Sigmoid colon (tissue), 7 donors: ENCODE measurements around the gene PPP4R3B. TPM values are rescaled to one million over a fixed set of nuclear protein-coding genes. Genes with fewer than 3 reads are reported as not detected.

Source experiments
- DNase-seq: peaks from one replicate; pipeline ENCODE4 v3.0.0-alpha.2; 2019
- H3K27ac ChIP-seq, 4 donors: fragments of 200-600 bp; sonication (generic); one replicate each; pipeline ENCODE4 v1.5.1; 2016 to 2019; ENCODE audit warnings: mild to moderate bottlenecking in 1 of 4
- H3K27me3 ChIP-seq, 3 donors: fragments of 200-600 bp; sonication (generic); one replicate each; pipeline ENCODE4 v1.5.1; 2019; ENCODE audit warnings: mild to moderate bottlenecking in 1 of 3
- H3K36me3 ChIP-seq, 4 donors: fragments of 200-600 bp; sonication (generic); one replicate each; pipeline ENCODE4 v1.5.1; 2016 to 2019
- H3K4me1 ChIP-seq, 4 donors: fragments of 200-600 bp; sonication (generic); one replicate each; pipeline ENCODE4 v1.5.1; 2017 to 2019
- H3K4me3 ChIP-seq, 4 donors: fragments of 200-600 bp; sonication (generic); one replicate each; pipeline ENCODE4 v1.5.1; 2017 to 2019; ENCODE audit warnings: mild to moderate bottlenecking in 2 of 4, moderate library complexity in 1 of 4
- H3K9me3 ChIP-seq, 4 donors: fragments of 200-600 bp in 3 of 4; sonication (generic) in 3 of 4; one replicate each; pipeline versions ENCODE4 v1.5.1 to v1.6.1; 2013 to 2019
- CTCF ChIP-seq, 4 experiments: fragments of 450-650 bp in 3 of 4; fragments of 200-600 bp in 1 of 4; IDR thresholded peaks; one replicate each; pipeline ENCODE4 v1.5.1; 2016 to 2019; ENCODE audit warnings: antibody characterized with exemption in 4 of 4, mild to moderate bottlenecking in 3 of 4, moderate library complexity in 2 of 4
- EP300 ChIP-seq, 4 donors: sonication (generic); formaldehyde crosslinking; IDR thresholded peaks; one replicate each; pipeline ENCODE4 v1.6.1; 2017; ENCODE audit warnings: antibody characterized with exemption in 4 of 4
- POLR2A ChIP-seq, 2 donors: fragments of 450-650 bp; IDR thresholded peaks; one replicate each; pipeline ENCODE4 v1.6.1; 2016; ENCODE audit warnings: antibody characterized with exemption in 2 of 2, mild to moderate bottlenecking in 2 of 2, moderate library complexity in 2 of 2
- POLR2AphosphoS5 ChIP-seq, 4 donors: sonication (generic); formaldehyde crosslinking; IDR thresholded peaks; one replicate each; pipeline ENCODE4 v1.6.1; 2017; ENCODE audit warnings: antibody characterized with exemption in 4 of 4
- WGBS, 2 donors: extraction: QIAGEN DNeasy Blood & Tissue Kit; methylation state at CpG; one replicate each; pipeline ENCODE4 v1.1.7; 2013; 5-methylcytosine and 5-hydroxymethylcytosine counted together
- intact Hi-C: fragments of 100-400 bp; cut with DNase I; formaldehyde crosslinking; loops from one replicate; pipeline ENCODE4 v1.15.1; 2023
- polyA plus RNA-seq, 3 donors: library from polyadenylated mRNA; stranded (reverse); fragments of 200-250 nt; gene quantifications; one replicate each; pipeline ENCODE4 v1.2.3, GENCODE V29; 2013
- total RNA-seq, 4 donors: library from RNA; depleted of rRNA; stranded (reverse); fragments of >200 nt; gene quantifications; one replicate each; pipeline ENCODE4 v1.1.0, GENCODE V29; 2016
- donor health status: healthy with polysubstance abuse.
- donor health status: Bipolar disorder and iron deficiency.
- donor health status: healthy.

The PPP4R3B gene
- total RNA-seq (10 to 100 TPM; 75.8 to 88.5 (median 78.8) TPM), polyA plus RNA-seq (10 to 100 TPM; 29.4 to 52.0 (median 39.0) TPM)

DNA sequence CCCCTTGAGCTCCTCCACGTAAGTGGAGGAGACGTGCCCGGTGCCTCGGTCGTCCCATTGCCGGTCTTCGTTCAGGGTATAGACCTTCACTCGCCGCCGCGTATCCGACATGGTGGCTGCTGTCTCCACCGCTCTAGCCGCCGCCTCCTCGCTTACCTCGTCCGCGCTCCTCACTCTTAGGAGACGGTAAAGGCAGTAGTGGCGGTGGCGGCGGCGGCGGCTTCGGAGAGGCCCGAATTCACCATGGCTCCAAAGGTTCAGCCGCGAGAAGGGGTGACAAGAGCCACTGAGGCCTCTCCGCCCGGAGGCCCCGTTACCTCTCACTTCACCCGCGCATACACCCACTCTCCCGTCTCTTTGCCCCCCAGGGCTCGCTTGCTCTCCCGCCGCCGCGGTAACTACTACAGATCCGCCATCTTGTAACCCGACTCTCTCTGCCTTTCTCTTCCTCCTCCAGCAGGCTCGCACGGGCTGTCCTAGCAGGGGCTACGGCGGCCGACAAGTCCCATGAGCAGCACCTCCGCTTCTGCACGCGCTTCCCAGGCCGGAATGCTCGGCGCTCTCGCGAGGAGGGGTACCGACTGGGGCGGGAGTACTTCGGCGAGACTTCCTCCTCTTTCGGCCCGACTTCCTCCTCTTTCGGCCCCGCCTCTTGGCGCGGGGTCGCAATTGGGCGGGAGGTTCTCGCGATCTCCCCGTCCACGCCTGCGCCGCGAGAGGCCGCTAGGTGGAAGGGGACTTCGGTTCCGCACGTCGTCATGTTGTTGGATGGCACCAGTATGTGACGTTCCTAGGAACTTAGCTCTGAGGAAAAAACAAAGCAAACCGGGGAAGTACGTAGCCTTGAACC, at the start of gene PPP4R3B:
Gene PPP4R3B (minus strand): TSS at position 448 of the 850 bp plus-strand sequence. CDS start 337 bp downstream, at position 111.
- intact Hi-C loops = loop anchor here (5.0 kb wide), 2 partner anchors 75 to 195 kb away; partner anchors contain the start of gene PNPT1
- peaks cover 0 to 48% (median 39%) of the 10 kb centered on the region in 4 donors for H3K4me1 ChIP-seq
- no peaks in the 10 kb centered on the region for H3K27me3 ChIP-seq

DNA sequence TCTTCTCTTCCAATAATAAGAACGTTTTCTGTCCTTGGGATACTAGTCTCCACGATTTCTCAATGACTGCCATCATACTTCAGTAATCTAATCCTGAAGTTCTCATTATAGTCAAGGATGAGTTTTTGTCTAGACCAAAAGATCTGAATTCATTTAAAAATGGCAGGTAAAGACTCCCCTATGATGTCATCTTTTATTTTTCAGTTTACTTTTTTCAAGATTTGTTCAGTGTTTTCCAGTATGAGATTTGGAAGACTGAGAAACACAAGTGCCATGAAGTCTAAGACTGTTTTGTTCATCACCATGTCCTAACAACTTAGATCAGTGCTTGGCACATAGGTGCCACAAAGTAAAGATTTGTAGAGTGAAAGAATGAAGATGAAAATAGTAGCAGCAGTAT, 35.8 kb upstream of the PPP4R3B start:
- H3K27me3 ChIP-seq = no peaks in the 10 kb centered on the region
- no peak overlapping the region for H3K4me3 ChIP-seq
- TF ChIP-seq POLR2A (IDR thresholded peaks at IDR 0.05) (no peak), POLR2AphosphoS5 (IDR thresholded peaks at IDR 0.05) (no peak), CTCF (IDR thresholded peaks at IDR 0.05) (no peak), EP300 (IDR thresholded peaks at IDR 0.05) (no peak)
- H3K9me3 ChIP-seq = no peaks in the 10 kb centered on the region
- no peak overlapping the region for H3K27ac ChIP-seq
- peaks cover 0 to 56% (median 16%) of the 10 kb centered on the region in 4 donors for H3K36me3 ChIP-seq
- H3K4me1 ChIP-seq = no peaks in the 10 kb centered on the region
- 93 to 94% methylated on average over 2 of the region's 2 CpGs for WGBS, 2 donors
- DNase-seq = no peak
- intact Hi-C loops = no loop called here

More for the DNA sequence above, at the start of gene PPP4R3B:
- DNase-seq = peak; percentile 100
- Histone ChIP-seq H3K9me3 (no peaks in the 10 kb centered on the region), H3K36me3 (peaks cover 0 to 30% (median 3%) of the 10 kb centered on the region in 4 donors), H3K27ac (peak within 1 kb of the TSS; percentile 95 to 99 (median 98)), H3K4me3 (peak within 1 kb of the TSS; percentile 93 to 99 (median 97))
- 0% methylated on average over 82 of the region's 82 CpGs for WGBS, 2 donors
- TF ChIP-seq EP300 (IDR thresholded peaks at IDR 0.05) (peak in 1 of 4 donors; percentile 59), CTCF (IDR thresholded peaks at IDR 0.05) (peak; percentile 42 to 74 (median 72)), POLR2A (IDR thresholded peaks at IDR 0.05) (peak; percentile 93 to 94), POLR2AphosphoS5 (IDR thresholded peaks at IDR 0.05) (peak; percentile 92 to 100 (median 99))

GRCh38 chr2:55649211-55649610, 31.8 kb upstream of the PPP4R3B start:
- intact Hi-C loops = no loop called here
- Histone ChIP-seq H3K9me3 (no peaks in the 10 kb centered on the region), H3K4me1 (peaks cover 0 to 6% (median 0%) of the 10 kb centered on the region in 4 donors), H3K36me3 (peaks cover 3 to 63% (median 13%) of the 10 kb centered on the region in 4 donors), H3K27me3 (no peaks in the 10 kb centered on the region), H3K4me3 (no peak overlapping the region), H3K27ac (no peak overlapping the region)
- no peak for DNase-seq
- WGBS, 2 donors = 95 to 98% methylated on average over 1 of the region's 1 CpG
- TF ChIP-seq EP300 (IDR thresholded peaks at IDR 0.05) (no peak), POLR2A (IDR thresholded peaks at IDR 0.05) (no peak), POLR2AphosphoS5 (IDR thresholded peaks at IDR 0.05) (no peak), CTCF (IDR thresholded peaks at IDR 0.05) (no peak)

GRCh38 chr2:55636831-55637230, 19.4 kb upstream of the PPP4R3B start:
- Histone ChIP-seq H3K36me3 (peaks cover 0 to 93% (median 8%) of the 10 kb centered on the region in 4 donors), H3K4me3 (no peak overlapping the region)
- intact Hi-C loops = no loop called here

More at GRCh38 chr2:55636831-55637230, 19.4 kb upstream of the PPP4R3B start:
- Histone ChIP-seq H3K4me1 (no peaks in the 10 kb centered on the region), H3K27ac (no peak overlapping the region), H3K27me3 (no peaks in the 10 kb centered on the region), H3K9me3 (no peaks in the 10 kb centered on the region)
- WGBS, 2 donors = 95 to 98% methylated on average over 3 of the region's 3 CpGs
- no peak for DNase-seq
- no peak for TF ChIP-seq POLR2A (IDR thresholded peaks at IDR 0.05)
- TF ChIP-seq CTCF (IDR thresholded peaks at IDR 0.05) = no peak
- TF ChIP-seq EP300 (IDR thresholded peaks at IDR 0.05) = no peak
- no peak for TF ChIP-seq POLR2AphosphoS5 (IDR thresholded peaks at IDR 0.05)
